Spleen (tissue), 7 donors: ENCODE measurements around the gene FRMD4A.

Experiments
- POLR2A ChIP-seq, 3 donors: fragments of 450-650 bp; IDR thresholded peaks; one replicate each; pipeline ENCODE4 v1.5.1; 2017; ENCODE audit warnings: antibody characterized with exemption in 3 of 3, mild to moderate bottlenecking in 1 of 3
- POLR2AphosphoS5 ChIP-seq, 3 donors: sonication (generic); formaldehyde crosslinking; IDR thresholded peaks; one replicate each; pipeline ENCODE4 v1.5.1; 2017; ENCODE audit warnings: antibody characterized with exemption in 3 of 3
- TF ChIP-seq, protein P1 (sequence below), 11 experiments: fragments of 200-600 bp in 7 of 11; fragments of 450-650 bp in 4 of 11; sonication (generic) in 4 of 11; IDR thresholded peaks in 8 of 11; conservative IDR thresholded peaks in 3 of 11; 1 replicate in 7 of 11; 2 replicates in 4 of 11; pipeline versions ENCODE4 v1.4.0 to v1.8.0; 2016 to 2021; ENCODE audit warnings: antibody characterized with exemption in 11 of 11, inconsistent platforms in 4 of 11, mild to moderate bottlenecking in 1 of 11
- donor health status: DM: no; HTN: no; CAD: no; lungs with moderate emphysema.
- donor health status: DM: no; HTN: no; CAD: no.
- donor health status: DM: no; HTN: no; CAD: no.

DNA sequence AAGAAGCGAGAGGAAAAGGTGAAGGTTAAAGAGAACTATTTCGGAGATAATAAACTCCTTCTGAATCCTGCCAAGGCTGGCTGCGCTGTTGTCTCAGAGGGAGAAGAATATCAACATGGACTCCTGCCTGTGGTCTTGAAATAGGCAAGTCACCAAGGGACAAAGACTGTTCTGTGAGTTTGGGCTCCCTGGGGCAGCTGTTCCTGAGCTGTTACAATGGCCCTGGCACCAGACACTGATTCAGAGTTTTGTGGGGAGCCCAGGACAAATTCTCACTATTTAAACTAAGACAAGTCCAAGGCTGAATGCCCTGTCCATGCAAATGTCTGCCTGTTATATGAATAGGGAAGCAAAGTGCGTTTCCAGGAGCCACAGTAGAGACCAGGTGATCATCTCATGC lies 662.6 kb downstream of the FRMD4A start:
- TF ChIP-seq, protein P1, sequence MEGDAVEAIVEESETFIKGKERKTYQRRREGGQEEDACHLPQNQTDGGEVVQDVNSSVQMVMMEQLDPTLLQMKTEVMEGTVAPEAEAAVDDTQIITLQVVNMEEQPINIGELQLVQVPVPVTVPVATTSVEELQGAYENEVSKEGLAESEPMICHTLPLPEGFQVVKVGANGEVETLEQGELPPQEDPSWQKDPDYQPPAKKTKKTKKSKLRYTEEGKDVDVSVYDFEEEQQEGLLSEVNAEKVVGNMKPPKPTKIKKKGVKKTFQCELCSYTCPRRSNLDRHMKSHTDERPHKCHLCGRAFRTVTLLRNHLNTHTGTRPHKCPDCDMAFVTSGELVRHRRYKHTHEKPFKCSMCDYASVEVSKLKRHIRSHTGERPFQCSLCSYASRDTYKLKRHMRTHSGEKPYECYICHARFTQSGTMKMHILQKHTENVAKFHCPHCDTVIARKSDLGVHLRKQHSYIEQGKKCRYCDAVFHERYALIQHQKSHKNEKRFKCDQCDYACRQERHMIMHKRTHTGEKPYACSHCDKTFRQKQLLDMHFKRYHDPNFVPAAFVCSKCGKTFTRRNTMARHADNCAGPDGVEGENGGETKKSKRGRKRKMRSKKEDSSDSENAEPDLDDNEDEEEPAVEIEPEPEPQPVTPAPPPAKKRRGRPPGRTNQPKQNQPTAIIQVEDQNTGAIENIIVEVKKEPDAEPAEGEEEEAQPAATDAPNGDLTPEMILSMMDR (IDR thresholded peaks at IDR 0.05 in 8 of 11, conservative IDR thresholded peaks at IDR 0.05 in 3 of 11) = no peak
- no peak for TF ChIP-seq POLR2A (IDR thresholded peaks at IDR 0.05)
- TF ChIP-seq POLR2AphosphoS5 (IDR thresholded peaks at IDR 0.05) = no peak
